Endothelial cell of umbilical vein (primary cell): ENCODE data around the gene TUB.

ENCODE experiments used
- CTCF ChIP-seq, 2 donors: IDR thresholded peaks; 1 replicate in 1 of 2; 2 replicates in 1 of 2; pipeline ENCODE4 v1.5.1; 2011; ENCODE audit warnings: low read length in 2 of 2, mild to moderate bottlenecking in 2 of 2, moderate library complexity in 2 of 2, control low read depth in 1 of 2, inconsistent platforms in 1 of 2, low read depth in 1 of 2; ENCODE audit not compliant: insufficient read depth in 1 of 2; ENCODE audit errors: extremely low read depth in 1 of 2
- EZH2 ChIP-seq: IDR thresholded peaks from 2 replicates; pipeline ENCODE4 v1.6.1; 2012; ENCODE audit warnings: borderline replicate concordance, low read depth, mild to moderate bottlenecking, moderate library complexity, low read length, inconsistent platforms; ENCODE audit not compliant: severe bottlenecking
- GATA2 ChIP-seq: IDR thresholded peaks from 2 replicates; pipeline ENCODE4 v1.7.0; 2011; ENCODE audit warnings: low read depth, mild to moderate bottlenecking, moderate library complexity, mixed read lengths, low read length; ENCODE audit not compliant: insufficient read length, insufficient read depth
- MAX ChIP-seq: IDR thresholded peaks from 2 replicates; pipeline ENCODE4 v1.6.1; 2011; ENCODE audit not compliant: insufficient read depth, insufficient read length
- MYC ChIP-seq: IDR thresholded peaks from one replicate; pipeline ENCODE4 v1.6.1; 2011; ENCODE audit warnings: mild to moderate bottlenecking, low read depth, low read length
- POLR2A ChIP-seq: IDR thresholded peaks from 2 replicates; pipeline ENCODE4 v1.6.1; 2012; ENCODE audit warnings: low read depth, mild to moderate bottlenecking, control low read depth, low read length
- POLR2AphosphoS5 ChIP-seq: IDR thresholded peaks from 2 replicates; pipeline ENCODE4 v1.6.1; 2012; ENCODE audit warnings: low read depth, mild to moderate bottlenecking, control low read depth, low read length, moderate library complexity; ENCODE audit not compliant: insufficient read depth

- TF ChIP-seq POLR2A, result no peak
- no peak for TF ChIP-seq CTCF (IDR thresholded peaks at IDR 0.05; ENCODE audit: extremely low read depth in 1 of 2, insufficient read depth in 1 of 2, low read depth in 1 of 2, low read length in 2 of 2)
- no peak for TF ChIP-seq MYC
- TF ChIP-seq GATA2, result no peak
- TF ChIP-seq EZH2, result no peak
- no peak for TF ChIP-seq MAX
- no peak for TF ChIP-seq POLR2AphosphoS5
Observed at GRCh38 chr11:8103909-8104308, 22.9 kb downstream of the TUB start.
